K562 (cell line): Measurements from ENCODE around the gene ZFHX2.

Experiments
- FIP1L1 ChIP-seq: fragments of 200-400 bp; formaldehyde crosslinking; IDR thresholded peaks from 2 replicates; pipeline ENCODE4 v1.6.1; 2018; ENCODE audit warnings: mild to moderate bottlenecking, low read depth, low read length; ENCODE audit not compliant: poor library complexity, severe bottlenecking
- GABPA ChIP-seq: fragments of 200-800 bp; sonication (Bioruptor generic); conservative IDR thresholded peaks from 2 replicates; pipeline ENCODE4 v1.6.1; 2016; ENCODE audit warnings: low read depth, missing genetic modification characterization, missing compliant biosample characterization
- MAFK ChIP-seq: IDR thresholded peaks from 2 replicates; pipeline ENCODE4 v1.6.1; 2011; ENCODE audit warnings: low read length, improper control_type of control experiment
- RAD21 ChIP-seq, 2 experiments: fragments of 250-450 bp in 1 of 2; fragments of 450-650 bp in 1 of 2; sonication (Bioruptor Pico) in 1 of 2; formaldehyde crosslinking in 1 of 2; IDR thresholded peaks in 1 of 2; conservative IDR thresholded peaks in 1 of 2; 2 replicates each; pipeline versions ENCODE4 v1.4.0 to v1.8.0; 2020 to 2022; ENCODE audit warnings: mild to moderate bottlenecking in 2 of 2, moderate library complexity in 1 of 2
- TF ChIP-seq, protein P1 (sequence below): sonication (generic); formaldehyde crosslinking; IDR thresholded peaks from 2 replicates; pipeline ENCODE4 v1.8.1; 2023; ENCODE audit warnings: mild to moderate bottlenecking, missing genetic modification reagents
- TF ChIP-seq, protein P2 (sequence below), 3 experiments: IDR thresholded peaks in 2 of 3; conservative IDR thresholded peaks in 1 of 3; 2 replicates each; pipeline ENCODE4 v1.5.1; 2011 to 2012; ENCODE audit warnings: low read length in 3 of 3, mild to moderate bottlenecking in 3 of 3, control low read depth in 2 of 3, improper control_type of control experiment in 1 of 3, inconsistent platforms in 1 of 3, low read depth in 1 of 3, mixed read lengths in 1 of 3, moderate library complexity in 1 of 3; ENCODE audit not compliant: insufficient read depth in 2 of 3
- TF ChIP-seq, protein P3 (sequence below), 2 experiments: fragments of 200-800 bp in 1 of 2; sonication (Bioruptor generic) in 1 of 2; sonication (generic) in 1 of 2; formaldehyde crosslinking in 1 of 2; IDR thresholded peaks in 1 of 2; conservative IDR thresholded peaks in 1 of 2; 2 replicates each; pipeline versions ENCODE4 v1.5.0 to v1.6.1; 2016 to 2020; ENCODE audit warnings: missing compliant biosample characterization in 1 of 2, missing genetic modification characterization in 1 of 2, missing genetic modification reagents in 1 of 2
- TF ChIP-seq, protein P4 (sequence below): fragments of 150-350 bp; conservative IDR thresholded peaks from 2 replicates; pipeline ENCODE4 v1.6.1; 2014; ENCODE audit warnings: low read length

DNA sequence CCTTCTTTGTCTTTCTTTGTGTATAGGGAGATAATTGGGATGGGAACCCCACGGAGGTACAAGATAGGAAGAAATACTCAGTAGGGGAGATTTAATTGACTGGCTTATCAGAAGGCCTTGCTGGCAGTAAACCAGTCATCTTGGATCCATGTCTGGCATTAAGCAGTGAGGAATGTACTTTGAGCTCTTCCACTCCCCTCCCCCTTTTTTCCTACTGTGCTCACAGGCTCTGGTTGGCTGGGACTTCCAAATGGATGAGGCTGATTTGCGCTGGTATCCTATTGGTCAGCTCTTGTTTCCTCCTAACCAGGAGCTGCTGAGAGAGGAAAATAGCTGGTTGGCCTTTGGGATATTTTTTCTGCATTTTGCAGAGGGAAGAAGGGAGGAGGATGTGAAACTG, 57.3 kb downstream of the ZFHX2 start:
- TF ChIP-seq, protein P1, sequence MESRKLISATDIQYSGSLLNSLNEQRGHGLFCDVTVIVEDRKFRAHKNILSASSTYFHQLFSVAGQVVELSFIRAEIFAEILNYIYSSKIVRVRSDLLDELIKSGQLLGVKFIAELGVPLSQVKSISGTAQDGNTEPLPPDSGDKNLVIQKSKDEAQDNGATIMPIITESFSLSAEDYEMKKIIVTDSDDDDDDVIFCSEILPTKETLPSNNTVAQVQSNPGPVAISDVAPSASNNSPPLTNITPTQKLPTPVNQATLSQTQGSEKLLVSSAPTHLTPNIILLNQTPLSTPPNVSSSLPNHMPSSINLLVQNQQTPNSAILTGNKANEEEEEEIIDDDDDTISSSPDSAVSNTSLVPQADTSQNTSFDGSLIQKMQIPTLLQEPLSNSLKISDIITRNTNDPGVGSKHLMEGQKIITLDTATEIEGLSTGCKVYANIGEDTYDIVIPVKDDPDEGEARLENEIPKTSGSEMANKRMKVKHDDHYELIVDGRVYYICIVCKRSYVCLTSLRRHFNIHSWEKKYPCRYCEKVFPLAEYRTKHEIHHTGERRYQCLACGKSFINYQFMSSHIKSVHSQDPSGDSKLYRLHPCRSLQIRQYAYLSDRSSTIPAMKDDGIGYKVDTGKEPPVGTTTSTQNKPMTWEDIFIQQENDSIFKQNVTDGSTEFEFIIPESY (CRISPR knock-in tag) = no peak
- TF ChIP-seq, protein P2, sequence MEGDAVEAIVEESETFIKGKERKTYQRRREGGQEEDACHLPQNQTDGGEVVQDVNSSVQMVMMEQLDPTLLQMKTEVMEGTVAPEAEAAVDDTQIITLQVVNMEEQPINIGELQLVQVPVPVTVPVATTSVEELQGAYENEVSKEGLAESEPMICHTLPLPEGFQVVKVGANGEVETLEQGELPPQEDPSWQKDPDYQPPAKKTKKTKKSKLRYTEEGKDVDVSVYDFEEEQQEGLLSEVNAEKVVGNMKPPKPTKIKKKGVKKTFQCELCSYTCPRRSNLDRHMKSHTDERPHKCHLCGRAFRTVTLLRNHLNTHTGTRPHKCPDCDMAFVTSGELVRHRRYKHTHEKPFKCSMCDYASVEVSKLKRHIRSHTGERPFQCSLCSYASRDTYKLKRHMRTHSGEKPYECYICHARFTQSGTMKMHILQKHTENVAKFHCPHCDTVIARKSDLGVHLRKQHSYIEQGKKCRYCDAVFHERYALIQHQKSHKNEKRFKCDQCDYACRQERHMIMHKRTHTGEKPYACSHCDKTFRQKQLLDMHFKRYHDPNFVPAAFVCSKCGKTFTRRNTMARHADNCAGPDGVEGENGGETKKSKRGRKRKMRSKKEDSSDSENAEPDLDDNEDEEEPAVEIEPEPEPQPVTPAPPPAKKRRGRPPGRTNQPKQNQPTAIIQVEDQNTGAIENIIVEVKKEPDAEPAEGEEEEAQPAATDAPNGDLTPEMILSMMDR (IDR thresholded peaks at IDR 0.05 in 2 of 3, conservative IDR thresholded peaks at IDR 0.05 in 1 of 3; ENCODE audit: insufficient read depth in 2 of 3, low read depth in 1 of 3, low read length in 3 of 3) = no peak
- TF ChIP-seq, protein P3, sequence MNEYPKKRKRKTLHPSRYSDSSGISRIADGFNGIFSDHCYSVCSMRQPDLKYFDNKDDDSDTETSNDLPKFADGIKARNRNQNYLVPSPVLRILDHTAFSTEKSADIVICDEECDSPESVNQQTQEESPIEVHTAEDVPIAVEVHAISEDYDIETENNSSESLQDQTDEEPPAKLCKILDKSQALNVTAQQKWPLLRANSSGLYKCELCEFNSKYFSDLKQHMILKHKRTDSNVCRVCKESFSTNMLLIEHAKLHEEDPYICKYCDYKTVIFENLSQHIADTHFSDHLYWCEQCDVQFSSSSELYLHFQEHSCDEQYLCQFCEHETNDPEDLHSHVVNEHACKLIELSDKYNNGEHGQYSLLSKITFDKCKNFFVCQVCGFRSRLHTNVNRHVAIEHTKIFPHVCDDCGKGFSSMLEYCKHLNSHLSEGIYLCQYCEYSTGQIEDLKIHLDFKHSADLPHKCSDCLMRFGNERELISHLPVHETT (CRISPR knock-in tag; conservative IDR thresholded peaks at IDR 0.05 in 1 of 2, IDR thresholded peaks at IDR 0.05 in 1 of 2) = no peak
- TF ChIP-seq RAD21 (CRISPR knock-in tag; conservative IDR thresholded peaks at IDR 0.05 in 1 of 2, IDR thresholded peaks at IDR 0.05 in 1 of 2) = no peak
- TF ChIP-seq, protein P4, sequence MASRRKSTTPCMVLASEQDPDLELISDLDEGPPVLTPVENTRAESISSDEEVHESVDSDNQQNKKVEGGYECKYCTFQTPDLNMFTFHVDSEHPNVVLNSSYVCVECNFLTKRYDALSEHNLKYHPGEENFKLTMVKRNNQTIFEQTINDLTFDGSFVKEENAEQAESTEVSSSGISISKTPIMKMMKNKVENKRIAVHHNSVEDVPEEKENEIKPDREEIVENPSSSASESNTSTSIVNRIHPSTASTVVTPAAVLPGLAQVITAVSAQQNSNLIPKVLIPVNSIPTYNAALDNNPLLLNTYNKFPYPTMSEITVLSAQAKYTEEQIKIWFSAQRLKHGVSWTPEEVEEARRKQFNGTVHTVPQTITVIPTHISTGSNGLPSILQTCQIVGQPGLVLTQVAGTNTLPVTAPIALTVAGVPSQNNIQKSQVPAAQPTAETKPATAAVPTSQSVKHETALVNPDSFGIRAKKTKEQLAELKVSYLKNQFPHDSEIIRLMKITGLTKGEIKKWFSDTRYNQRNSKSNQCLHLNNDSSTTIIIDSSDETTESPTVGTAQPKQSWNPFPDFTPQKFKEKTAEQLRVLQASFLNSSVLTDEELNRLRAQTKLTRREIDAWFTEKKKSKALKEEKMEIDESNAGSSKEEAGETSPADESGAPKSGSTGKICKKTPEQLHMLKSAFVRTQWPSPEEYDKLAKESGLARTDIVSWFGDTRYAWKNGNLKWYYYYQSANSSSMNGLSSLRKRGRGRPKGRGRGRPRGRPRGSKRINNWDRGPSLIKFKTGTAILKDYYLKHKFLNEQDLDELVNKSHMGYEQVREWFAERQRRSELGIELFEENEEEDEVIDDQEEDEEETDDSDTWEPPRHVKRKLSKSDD = no peak
- TF ChIP-seq FIP1L1 = no peak
- TF ChIP-seq GABPA = no peak
- no peak for TF ChIP-seq MAFK
